ENCODE results near the gene STAP2. TPM values are rescaled to one million over a fixed set of nuclear protein-coding genes. Genes with fewer than 3 reads are reported as not detected.

STAP2 gene
- total and polyA plus RNA-seq, 9 of the 15 experiments (the other 6 are each of a cell fraction or from before 2014, with no cell fraction given) = 1.2 to 9.8 (median 4.5) TPM

- H3K4me2 ChIP-seq (ENCODE audit: insufficient read depth, low read length) = peak overlapping the region; percentile 82
- TF ChIP-seq SRF (CRISPR knock-in tag; IDR thresholded peaks at IDR 0.05) (peak in 1 of 2 experiments; percentile 23; a peak in 1 of 4 replicates), FOXA1 (IDR thresholded peaks at IDR 0.05; ENCODE audit: borderline replicate concordance) (no peak), IRF2 (CRISPR knock-in tag; IDR thresholded peaks at IDR 0.05) (no peak), STAT5B (CRISPR knock-in tag; IDR thresholded peaks at IDR 0.05) (no peak), ETV6 (IDR thresholded peaks at IDR 0.05; ENCODE audit: borderline replicate concordance in 1 of 2, low read depth in 2 of 2, low read length in 1 of 2) (no peak), ETV6 (CRISPR knock-in tag; IDR thresholded peaks at IDR 0.05; ENCODE audit: borderline replicate concordance) (no peak), THAP7 (CRISPR knock-in tag; IDR thresholded peaks at IDR 0.05) (no peak), HMGN3 (IDR thresholded peaks at IDR 0.05; ENCODE audit: borderline replicate concordance, extremely low read depth, insufficient read length, low read depth, low read length) (no peak), TCF3 (CRISPR knock-in tag; IDR thresholded peaks at IDR 0.05) (no peak), NFIX (CRISPR knock-in tag; IDR thresholded peaks at IDR 0.05; ENCODE audit: low read depth) (no peak), TCFL5 (CRISPR knock-in tag; conservative IDR thresholded peaks at IDR 0.05) (no peak), NRF1 (conservative IDR thresholded peaks at IDR 0.05 in 1 of 2, IDR thresholded peaks at IDR 0.05 in 1 of 2) (peak; percentile 61 to 67)
- TF ChIP-seq, protein P1, sequence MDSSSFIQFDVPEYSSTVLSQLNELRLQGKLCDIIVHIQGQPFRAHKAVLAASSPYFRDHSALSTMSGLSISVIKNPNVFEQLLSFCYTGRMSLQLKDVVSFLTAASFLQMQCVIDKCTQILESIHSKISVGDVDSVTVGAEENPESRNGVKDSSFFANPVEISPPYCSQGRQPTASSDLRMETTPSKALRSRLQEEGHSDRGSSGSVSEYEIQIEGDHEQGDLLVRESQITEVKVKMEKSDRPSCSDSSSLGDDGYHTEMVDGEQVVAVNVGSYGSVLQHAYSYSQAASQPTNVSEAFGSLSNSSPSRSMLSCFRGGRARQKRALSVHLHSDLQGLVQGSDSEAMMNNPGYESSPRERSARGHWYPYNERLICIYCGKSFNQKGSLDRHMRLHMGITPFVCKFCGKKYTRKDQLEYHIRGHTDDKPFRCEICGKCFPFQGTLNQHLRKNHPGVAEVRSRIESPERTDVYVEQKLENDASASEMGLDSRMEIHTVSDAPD (CRISPR knock-in tag; IDR thresholded peaks at IDR 0.05) = no peak
- TF ChIP-seq, protein P2, sequence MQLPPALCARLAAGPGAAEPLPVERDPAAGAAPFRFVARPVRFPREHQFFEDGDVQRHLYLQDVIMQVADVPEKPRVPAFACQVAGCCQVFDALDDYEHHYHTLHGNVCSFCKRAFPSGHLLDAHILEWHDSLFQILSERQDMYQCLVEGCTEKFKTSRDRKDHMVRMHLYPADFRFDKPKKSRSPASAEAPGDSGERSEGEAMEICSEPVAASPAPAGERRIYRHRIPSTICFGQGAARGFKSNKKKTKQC (CRISPR knock-in tag; IDR thresholded peaks at IDR 0.05) = no peak
Measured at GRCh38 chr19:4310247-4311121, 28.1 kb downstream of the STAP2 start.

More at GRCh38 chr19:4310247-4311121, 28.1 kb downstream of the STAP2 start:
- Histone ChIP-seq H3K79me2 (ENCODE audit: control insufficient read depth, insufficient read depth, low read length) (no peaks in the 10 kb centered on the region), H3K36me3 (ENCODE audit: control insufficient read depth, insufficient read depth, low read length) (no peaks in the 10 kb centered on the region), H3K9me1 (ENCODE audit: control insufficient read depth, insufficient read depth, low read length) (no peaks in the 10 kb centered on the region), H2AFZ (ENCODE audit: low read depth, low read length) (peak overlapping the region; percentile 98), H3K4me1 (replicated peaks in 1 of 2; ENCODE audit: control insufficient read depth in 2 of 2, insufficient read depth in 2 of 2, low read length in 2 of 2) (peaks cover 4 to 25% of the 10 kb centered on the region in 2 experiments), H3K4me3 (peak overlapping the region; percentile 20; the same call in 1 of the 2 replicates), H3K9ac (ENCODE audit: insufficient read depth in 1 of 2, low read depth in 2 of 2, low read length in 2 of 2) (peak overlapping the region; percentile 36 to 74; a peak in 3 of 4 replicates), H3K9me3 (replicated peaks; ENCODE audit: control insufficient read depth, insufficient read depth, low read depth, low read length) (no peaks in the 10 kb centered on the region), H3K27ac (ENCODE audit: extremely low read depth, low read depth, low read length) (peak overlapping the region; percentile 70), H3K27me3 (ENCODE audit: control insufficient read depth in 2 of 2, insufficient read depth in 2 of 2, low read length in 2 of 2) (peaks cover 0 to 3% of the 10 kb centered on the region in 2 experiments; a peak in 1 of 5 replicates), H4K20me1 (replicated peaks; ENCODE audit: control insufficient read depth, insufficient read depth, low read length) (no peaks in the 10 kb centered on the region)
- POLR2A ChIA-PET = no interaction called here
- DNase-seq (ENCODE audit: extremely low read depth in 1 of 4, low spot score in 3 of 4) (peak; percentile 90 to 97 (median 96)), ATAC-seq (peak; percentile 96), FAIRE-seq (peak; percentile 99)
- no TSS peak for BruUV-seq (replicated peaks)
- 3% methylated on average over 22 of the region's 22 CpGs for WGBS (ENCODE audit: insufficient coverage, low coverage, missing lambda C conversion rate)
- CTCF ChIA-PET (ENCODE audit: low intra/inter-chr PET ratio) = no interaction called here
- intact Hi-C loops (cut with micrococcal nuclease) = no loop called here
- in situ Hi-C loops (cut with MboI) = no loop called here
